ENCODE results near the gene PA2G4. TPM values are rescaled to one million over a fixed set of nuclear protein-coding genes. Genes with fewer than 3 reads are reported as not detected.
A peak's percentile ranks its signal among the peaks of the same experiment; 100 is the strongest.
"Not testable (repeated sequence)": the region's sequence is repeated elsewhere in the genome, so short reads cannot be mapped to it uniquely, and the experiment has no call there.

The PA2G4 gene
- polyA plus RNA-seq, 4 donors = 63.7 to 156 (median 93.2) TPM

- Histone ChIP-seq H3K36me3 (ENCODE audit: control insufficient read depth in 3 of 3, insufficient read depth in 2 of 3, low read depth in 1 of 3, low read length in 3 of 3) (peaks cover 0 to 25% (median 5%) of the 10 kb centered on the region in 3 donors), H3K4me1 (ENCODE audit: control insufficient read depth in 3 of 3, insufficient read depth in 2 of 3, low read depth in 1 of 3, low read length in 2 of 3) (peaks cover 4 to 38% (median 7%) of the 10 kb centered on the region in 3 donors), H3K4me3 (ENCODE audit: low read depth in 1 of 3, low read length in 3 of 3) (no peak overlapping the region), H3K9me3 (ENCODE audit: control insufficient read depth in 2 of 2, insufficient read depth in 1 of 2, low read depth in 1 of 2, low read length in 1 of 2) (no peaks in the 10 kb centered on the region), H3K27me3 (ENCODE audit: control insufficient read depth in 3 of 3, insufficient read depth in 3 of 3, low read length in 3 of 3) (no peaks in the 10 kb centered on the region), H3K27ac (ENCODE audit: low read depth in 1 of 3, low read length in 2 of 3) (no peak overlapping the region)
- DNase-seq (no peak), FAIRE-seq (no peak)
- 92 to 97% (median 92%) methylated on average over 1 of the region's 1 CpG for WGBS, 3 donors
Measured at GRCh38 chr12:56154246-56154771, 50.0 kb downstream of the PA2G4 start.

GRCh38 chr12:56154818-56155217 lies 50.5 kb downstream of the PA2G4 start:
- Histone ChIP-seq H3K36me3 (ENCODE audit: control insufficient read depth in 3 of 3, insufficient read depth in 2 of 3, low read depth in 1 of 3, low read length in 3 of 3) (peaks cover 0 to 27% (median 5%) of the 10 kb centered on the region in 3 donors), H3K27ac (ENCODE audit: low read depth in 1 of 3, low read length in 2 of 3) (no peak overlapping the region), H3K27me3 (ENCODE audit: control insufficient read depth in 3 of 3, insufficient read depth in 3 of 3, low read length in 3 of 3) (no peaks in the 10 kb centered on the region), H3K9me3 (ENCODE audit: control insufficient read depth in 2 of 2, insufficient read depth in 1 of 2, low read depth in 1 of 2, low read length in 1 of 2) (no peaks in the 10 kb centered on the region), H3K4me1 (ENCODE audit: control insufficient read depth in 3 of 3, insufficient read depth in 2 of 3, low read depth in 1 of 3, low read length in 2 of 3) (peaks cover 4 to 44% (median 7%) of the 10 kb centered on the region in 3 donors), H3K4me3 (ENCODE audit: low read depth in 1 of 3, low read length in 3 of 3) (no peak overlapping the region)
- 89 to 92% (median 91%) methylated on average over 5 of the region's 5 CpGs for WGBS, 3 donors
- DNase-seq (no peak), FAIRE-seq (no peak)

- no peaks in the 10 kb centered on the region for H3K27me3 ChIP-seq (ENCODE audit: control insufficient read depth in 3 of 3, insufficient read depth in 3 of 3, low read length in 3 of 3)
- H3K27ac ChIP-seq (ENCODE audit: low read depth in 1 of 3, low read length in 2 of 3) = peak overlapping the region in 1 of 3 donors; percentile 5
- FAIRE-seq = no peak
- H3K4me1 ChIP-seq (ENCODE audit: control insufficient read depth in 3 of 3, insufficient read depth in 2 of 3, low read depth in 1 of 3, low read length in 2 of 3) = peaks cover 4 to 49% (median 7%) of the 10 kb centered on the region in 3 donors
- DNase-seq = peak; percentile 39 to 74
- no peak overlapping the region for H3K4me3 ChIP-seq (ENCODE audit: low read depth in 1 of 3, low read length in 3 of 3)
- 64 to 86% (median 65%) methylated on average over 11 of the region's 11 CpGs for WGBS, 3 donors
- peaks cover 0 to 29% (median 5%) of the 10 kb centered on the region in 3 donors for H3K36me3 ChIP-seq (ENCODE audit: control insufficient read depth in 3 of 3, insufficient read depth in 2 of 3, low read depth in 1 of 3, low read length in 3 of 3)
- H3K9me3 ChIP-seq (ENCODE audit: control insufficient read depth in 2 of 2, insufficient read depth in 1 of 2, low read depth in 1 of 2, low read length in 1 of 2) = no peaks in the 10 kb centered on the region
Measured at GRCh38 chr12:56155256-56155845, 51.0 kb downstream of the PA2G4 start.

GRCh38 chr12:56156464-56157200 lies 52.3 kb downstream of the PA2G4 start:
- not testable (repeated sequence) for H3K9me3 ChIP-seq (ENCODE audit: control insufficient read depth in 2 of 2, insufficient read depth in 1 of 2, low read depth in 1 of 2, low read length in 1 of 2); H3K27me3 ChIP-seq (ENCODE audit: control insufficient read depth in 3 of 3, insufficient read depth in 3 of 3, low read length in 3 of 3); FAIRE-seq; DNase-seq
- Histone ChIP-seq H3K27ac (ENCODE audit: low read depth in 1 of 3, low read length in 2 of 3) (peak overlapping the region in 2 of 3 donors; percentile 82 to 99), H3K36me3 (ENCODE audit: control insufficient read depth in 3 of 3, insufficient read depth in 2 of 3, low read depth in 1 of 3, low read length in 3 of 3) (peaks cover 8 to 41% (median 10%) of the 10 kb centered on the region in 3 donors), H3K4me1 (ENCODE audit: control insufficient read depth in 3 of 3, insufficient read depth in 2 of 3, low read depth in 1 of 3, low read length in 2 of 3) (peaks cover 4 to 51% (median 8%) of the 10 kb centered on the region in 3 donors), H3K4me3 (ENCODE audit: low read depth in 1 of 3, low read length in 3 of 3) (peak overlapping the region in 2 of 3 donors; percentile 64 to 97)
- WGBS, 3 donors = 87 to 92% (median 91%) methylated on average over 21 of the region's 21 CpGs

- FAIRE-seq = no peak
Measured at GRCh38 chr12:56157201-56158028, 53.1 kb downstream of the PA2G4 start.

GRCh38 chr12:56158029-56158925 lies 53.9 kb downstream of the PA2G4 start, which contains the start of gene MYL6:
TSS of gene MYL6 (plus strand) at chr12:56158359. CDS start at chr12:56158402, 43 bp downstream.
- Histone ChIP-seq H3K4me3 (ENCODE audit: low read depth in 1 of 3, low read length in 3 of 3) (peak within 1 kb of the TSS; percentile 64 to 97 (median 81)), H3K36me3 (ENCODE audit: control insufficient read depth in 3 of 3, insufficient read depth in 2 of 3, low read depth in 1 of 3, low read length in 3 of 3) (peaks cover 18 to 56% (median 20%) of the 10 kb centered on the region in 3 donors), H3K9me3 (ENCODE audit: control insufficient read depth in 2 of 2, insufficient read depth in 1 of 2, low read depth in 1 of 2, low read length in 1 of 2) (no peaks in the 10 kb centered on the region), H3K27ac (ENCODE audit: low read depth in 1 of 3, low read length in 2 of 3) (peak within 1 kb of the TSS; percentile 92 to 100 (median 99)), H3K4me1 (ENCODE audit: control insufficient read depth in 3 of 3, insufficient read depth in 2 of 3, low read depth in 1 of 3, low read length in 2 of 3) (peaks cover 4 to 45% (median 7%) of the 10 kb centered on the region in 3 donors), H3K27me3 (ENCODE audit: control insufficient read depth in 3 of 3, insufficient read depth in 3 of 3, low read length in 3 of 3) (no peaks in the 10 kb centered on the region)
- FAIRE-seq = no peak
- peak; percentile 99 for DNase-seq
- 0% methylated on average over 23 to 30 of the region's 30 CpGs for WGBS, 3 donors

More at GRCh38 chr12:56157201-56158028, 53.1 kb downstream of the PA2G4 start:
- Histone ChIP-seq H3K4me3 (ENCODE audit: low read depth in 1 of 3, low read length in 3 of 3) (peak overlapping the region; percentile 43 to 97 (median 64)), H3K4me1 (ENCODE audit: control insufficient read depth in 3 of 3, insufficient read depth in 2 of 3, low read depth in 1 of 3, low read length in 2 of 3) (peaks cover 4 to 51% (median 11%) of the 10 kb centered on the region in 3 donors), H3K27ac (ENCODE audit: low read depth in 1 of 3, low read length in 2 of 3) (peak overlapping the region; percentile 82 to 99 (median 93)), H3K36me3 (ENCODE audit: control insufficient read depth in 3 of 3, insufficient read depth in 2 of 3, low read depth in 1 of 3, low read length in 3 of 3) (peaks cover 13 to 49% (median 18%) of the 10 kb centered on the region in 3 donors), H3K27me3 (ENCODE audit: control insufficient read depth in 3 of 3, insufficient read depth in 3 of 3, low read length in 3 of 3) (no peaks in the 10 kb centered on the region), H3K9me3 (ENCODE audit: control insufficient read depth in 2 of 2, insufficient read depth in 1 of 2, low read depth in 1 of 2, low read length in 1 of 2) (no peaks in the 10 kb centered on the region)
- DNase-seq = peak; percentile 77 to 86
- WGBS, 3 donors = 4 to 9% (median 4%) methylated on average over 39 to 45 of the region's 45 CpGs

- Histone ChIP-seq H3K4me1 (ENCODE audit: control insufficient read depth in 3 of 3, insufficient read depth in 2 of 3, low read depth in 1 of 3, low read length in 2 of 3) (peaks cover 4 to 41% (median 7%) of the 10 kb centered on the region in 3 donors), H3K4me3 (ENCODE audit: low read depth in 1 of 3, low read length in 3 of 3) (peak overlapping the region; percentile 64 to 97 (median 81)), H3K27ac (ENCODE audit: low read depth in 1 of 3, low read length in 2 of 3) (peak overlapping the region; percentile 92 to 100 (median 99)), H3K27me3 (ENCODE audit: control insufficient read depth in 3 of 3, insufficient read depth in 3 of 3, low read length in 3 of 3) (no peaks in the 10 kb centered on the region), H3K36me3 (ENCODE audit: control insufficient read depth in 3 of 3, insufficient read depth in 2 of 3, low read depth in 1 of 3, low read length in 3 of 3) (peaks cover 20 to 63% (median 26%) of the 10 kb centered on the region in 3 donors), H3K9me3 (ENCODE audit: control insufficient read depth in 2 of 2, insufficient read depth in 1 of 2, low read depth in 1 of 2, low read length in 1 of 2) (no peaks in the 10 kb centered on the region)
- 0 to 1% (median 0%) methylated on average over 6 of the region's 6 CpGs for WGBS, 3 donors
- DNase-seq (peak; percentile 85 to 88), FAIRE-seq (no peak)
Measured at GRCh38 chr12:56158926-56159461, 54.6 kb downstream of the PA2G4 start.
